SK-N-SH (cell line): ENCODE results near the gene GDNF.

ENCODE experiments used
- CTCF ChIP-seq: fragments of 200-600 bp; sonication (generic); IDR thresholded peaks from 2 replicates; pipeline ENCODE4 v1.6.1; 2017; ENCODE audit warnings: antibody characterized with exemption, mild to moderate bottlenecking, moderate library complexity
- JUND ChIP-seq: IDR thresholded peaks from 2 replicates; pipeline ENCODE4 v1.4.0; 2012
- POLR2AphosphoS5 ChIP-seq: IDR thresholded peaks from 2 replicates; pipeline ENCODE4 v1.6.1; 2012; ENCODE audit warnings: low read depth, low read length
- RAD21 ChIP-seq: IDR thresholded peaks from 2 replicates; pipeline ENCODE4 v1.6.1; 2012; ENCODE audit warnings: mild to moderate bottlenecking, low read length
- SMC3 ChIP-seq: IDR thresholded peaks from 2 replicates; pipeline ENCODE4 v1.6.1; 2012; ENCODE audit warnings: low read depth, low read length, improper control_type of control experiment
- USF2 ChIP-seq: fragments of 150-350 bp; IDR thresholded peaks from 2 replicates; pipeline ENCODE4 v1.6.1; 2017; ENCODE audit warnings: antibody characterized with exemption, low read length, low read depth, borderline replicate concordance
- YY1 ChIP-seq: IDR thresholded peaks from 2 replicates; pipeline ENCODE4 v1.4.0; 2012; ENCODE audit warnings: low read depth, mild to moderate bottlenecking
- TF ChIP-seq, protein P1 (sequence below): IDR thresholded peaks from 2 replicates; pipeline ENCODE4; 2012
- TF ChIP-seq, protein P2 (sequence below): IDR thresholded peaks from 2 replicates; pipeline ENCODE4 v1.6.1; 2012; ENCODE audit warnings: mild to moderate bottlenecking, low read depth, low read length, moderate library complexity
- TF ChIP-seq, protein P3 (sequence below): fragments of 150-350 bp; IDR thresholded peaks from 2 replicates; pipeline ENCODE4 v1.6.1; 2016; ENCODE audit warnings: mild to moderate bottlenecking, low read depth, low read length

- no peak for TF ChIP-seq CTCF
- TF ChIP-seq, protein P1, sequence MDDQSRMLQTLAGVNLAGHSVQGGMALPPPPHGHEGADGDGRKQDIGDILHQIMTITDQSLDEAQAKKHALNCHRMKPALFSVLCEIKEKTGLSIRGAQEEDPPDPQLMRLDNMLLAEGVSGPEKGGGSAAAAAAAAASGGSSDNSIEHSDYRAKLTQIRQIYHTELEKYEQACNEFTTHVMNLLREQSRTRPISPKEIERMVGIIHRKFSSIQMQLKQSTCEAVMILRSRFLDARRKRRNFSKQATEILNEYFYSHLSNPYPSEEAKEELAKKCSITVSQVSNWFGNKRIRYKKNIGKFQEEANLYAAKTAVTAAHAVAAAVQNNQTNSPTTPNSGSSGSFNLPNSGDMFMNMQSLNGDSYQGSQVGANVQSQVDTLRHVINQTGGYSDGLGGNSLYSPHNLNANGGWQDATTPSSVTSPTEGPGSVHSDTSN = no peak
- no peak for TF ChIP-seq POLR2AphosphoS5
- no peak for TF ChIP-seq YY1
- TF ChIP-seq JUND = no peak
- TF ChIP-seq, protein P2, sequence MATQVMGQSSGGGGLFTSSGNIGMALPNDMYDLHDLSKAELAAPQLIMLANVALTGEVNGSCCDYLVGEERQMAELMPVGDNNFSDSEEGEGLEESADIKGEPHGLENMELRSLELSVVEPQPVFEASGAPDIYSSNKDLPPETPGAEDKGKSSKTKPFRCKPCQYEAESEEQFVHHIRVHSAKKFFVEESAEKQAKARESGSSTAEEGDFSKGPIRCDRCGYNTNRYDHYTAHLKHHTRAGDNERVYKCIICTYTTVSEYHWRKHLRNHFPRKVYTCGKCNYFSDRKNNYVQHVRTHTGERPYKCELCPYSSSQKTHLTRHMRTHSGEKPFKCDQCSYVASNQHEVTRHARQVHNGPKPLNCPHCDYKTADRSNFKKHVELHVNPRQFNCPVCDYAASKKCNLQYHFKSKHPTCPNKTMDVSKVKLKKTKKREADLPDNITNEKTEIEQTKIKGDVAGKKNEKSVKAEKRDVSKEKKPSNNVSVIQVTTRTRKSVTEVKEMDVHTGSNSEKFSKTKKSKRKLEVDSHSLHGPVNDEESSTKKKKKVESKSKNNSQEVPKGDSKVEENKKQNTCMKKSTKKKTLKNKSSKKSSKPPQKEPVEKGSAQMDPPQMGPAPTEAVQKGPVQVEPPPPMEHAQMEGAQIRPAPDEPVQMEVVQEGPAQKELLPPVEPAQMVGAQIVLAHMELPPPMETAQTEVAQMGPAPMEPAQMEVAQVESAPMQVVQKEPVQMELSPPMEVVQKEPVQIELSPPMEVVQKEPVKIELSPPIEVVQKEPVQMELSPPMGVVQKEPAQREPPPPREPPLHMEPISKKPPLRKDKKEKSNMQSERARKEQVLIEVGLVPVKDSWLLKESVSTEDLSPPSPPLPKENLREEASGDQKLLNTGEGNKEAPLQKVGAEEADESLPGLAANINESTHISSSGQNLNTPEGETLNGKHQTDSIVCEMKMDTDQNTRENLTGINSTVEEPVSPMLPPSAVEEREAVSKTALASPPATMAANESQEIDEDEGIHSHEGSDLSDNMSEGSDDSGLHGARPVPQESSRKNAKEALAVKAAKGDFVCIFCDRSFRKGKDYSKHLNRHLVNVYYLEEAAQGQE = no peak
- TF ChIP-seq, protein P3, sequence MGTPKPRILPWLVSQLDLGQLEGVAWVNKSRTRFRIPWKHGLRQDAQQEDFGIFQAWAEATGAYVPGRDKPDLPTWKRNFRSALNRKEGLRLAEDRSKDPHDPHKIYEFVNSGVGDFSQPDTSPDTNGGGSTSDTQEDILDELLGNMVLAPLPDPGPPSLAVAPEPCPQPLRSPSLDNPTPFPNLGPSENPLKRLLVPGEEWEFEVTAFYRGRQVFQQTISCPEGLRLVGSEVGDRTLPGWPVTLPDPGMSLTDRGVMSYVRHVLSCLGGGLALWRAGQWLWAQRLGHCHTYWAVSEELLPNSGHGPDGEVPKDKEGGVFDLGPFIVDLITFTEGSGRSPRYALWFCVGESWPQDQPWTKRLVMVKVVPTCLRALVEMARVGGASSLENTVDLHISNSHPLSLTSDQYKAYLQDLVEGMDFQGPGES = no peak
- no peak for TF ChIP-seq USF2
- no peak for TF ChIP-seq RAD21
- TF ChIP-seq SMC3 = no peak
Measured at GRCh38 chr5:37836235-37836591, 3.6 kb downstream of the GDNF start.
